IMR-90 (cell line): ENCODE measurements around the gene IL1RAPL1.

ENCODE experiments used
- CTCF ChIP-seq: conservative IDR thresholded peaks from 2 replicates; pipeline ENCODE4 v1.5.1; 2012; ENCODE audit warnings: mild to moderate bottlenecking, low read depth, low read length, improper control_type of control experiment
- POLR2A ChIP-seq: IDR thresholded peaks from 2 replicates; pipeline ENCODE4 v1.6.1; 2012; ENCODE audit warnings: mild to moderate bottlenecking, low read depth, low read length

GRCh38 chrX:29359276-29359675, 772.0 kb downstream of the IL1RAPL1 start:
- no peak for TF ChIP-seq CTCF
- no peak for TF ChIP-seq POLR2A
